HG03280 (cell line): ENCODE measurements around the gene COL25A1.
"Not testable (repeated sequence)": the region's sequence is repeated elsewhere in the genome, so short reads cannot be mapped to it uniquely, and the experiment has no call there.

Experiments
- ATAC-seq: cut with Tn5 transposase; IDR thresholded peaks from one replicate; pipeline ENCODE4 v1.9.1; 2021; ENCODE audit warnings: mild to moderate bottlenecking, moderate library complexity; ENCODE audit not compliant: unreplicated experiment

Gene COL25A1

GRCh38 chr4:109070677-109071076 lies 231.8 kb downstream of the COL25A1 start:
- not testable (repeated sequence) for ATAC-seq

DNA sequence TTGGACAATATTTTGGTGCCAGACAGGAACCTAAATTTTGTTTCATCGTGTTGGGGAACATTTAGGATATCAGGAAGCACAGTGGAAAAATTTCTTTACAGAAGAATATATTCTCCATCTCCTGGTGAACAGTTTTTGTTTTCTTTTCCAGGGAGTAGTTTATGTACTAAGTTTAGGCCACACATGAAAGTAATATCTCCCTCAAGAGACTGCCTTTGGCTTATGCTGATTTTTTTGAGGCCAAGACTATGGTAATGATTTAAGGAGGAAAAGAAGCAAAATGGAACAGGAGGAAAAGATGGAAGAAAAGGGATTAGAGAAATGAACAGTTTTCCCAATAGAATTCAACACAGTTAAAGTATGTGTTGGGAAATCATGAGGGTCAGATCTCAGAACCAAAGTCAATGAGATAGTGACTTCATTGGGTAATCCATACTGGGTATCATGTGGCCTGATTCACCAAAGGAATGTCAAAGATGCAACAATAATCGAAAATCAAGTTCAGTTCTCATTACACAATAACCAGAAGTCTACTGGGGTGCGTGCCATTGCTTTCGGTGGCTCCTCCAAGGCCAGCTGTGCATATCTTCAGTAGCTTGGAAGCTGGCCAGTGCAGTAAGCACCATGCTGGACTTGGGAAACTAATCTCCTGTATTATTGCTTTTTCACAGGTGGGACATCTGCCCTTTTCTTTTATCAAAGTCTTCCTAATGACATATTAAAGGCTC lies 234.8 kb downstream of the COL25A1 start:
- ATAC-seq, result no peak

DNA sequence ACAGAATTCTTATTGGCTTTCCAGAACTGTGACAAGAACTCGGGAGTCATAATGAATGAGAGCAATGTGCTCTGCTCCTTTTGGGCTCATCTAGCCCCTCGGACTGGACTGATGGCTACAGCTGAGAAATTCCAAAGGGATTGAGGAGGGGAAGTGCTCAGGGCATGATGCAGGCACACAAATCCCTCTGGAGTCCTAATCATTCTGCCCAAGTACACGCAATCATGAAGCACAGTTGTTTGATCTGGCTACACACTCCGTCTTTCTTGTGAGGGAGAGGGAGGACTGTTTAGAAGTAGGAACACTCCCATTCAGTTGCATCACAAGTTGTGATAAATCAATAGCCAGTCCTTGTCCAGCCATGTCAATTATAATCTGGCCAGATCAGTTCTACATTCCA lies 237.5 kb downstream of the COL25A1 start:
- no peak for ATAC-seq

GRCh38 chr4:109053257-109053656 lies 249.2 kb downstream of the COL25A1 start:
- no peak for ATAC-seq

DNA sequence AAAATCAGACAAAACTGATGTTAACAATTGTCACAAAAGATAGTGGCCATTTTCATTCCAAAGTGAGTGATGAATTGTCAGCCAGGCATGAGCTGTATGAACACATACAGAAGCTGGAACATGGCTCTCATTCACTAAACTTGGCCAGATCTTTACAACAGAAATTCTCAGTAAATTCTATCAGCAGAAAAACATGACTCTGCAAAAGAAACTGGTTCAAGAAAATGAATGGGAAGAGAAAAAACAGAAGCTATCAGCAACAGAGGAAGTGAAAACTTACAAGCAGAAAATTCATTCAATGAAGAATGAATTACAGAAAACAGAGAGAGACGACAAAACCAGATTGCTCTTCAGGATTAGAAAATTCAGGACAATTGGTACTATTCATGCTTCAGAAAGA lies 249.6 kb downstream of the COL25A1 start:
- ATAC-seq, result no peak

GRCh38 chr4:109051054-109051453 lies 251.4 kb downstream of the COL25A1 start:
- no peak for ATAC-seq

GRCh38 chr4:109049926-109050325 lies 252.5 kb downstream of the COL25A1 start:
- no peak for ATAC-seq

- no peak for ATAC-seq
These were observed 255.8 kb downstream of the COL25A1 start for GRCh38 chr4:109046471-109047201.

DNA sequence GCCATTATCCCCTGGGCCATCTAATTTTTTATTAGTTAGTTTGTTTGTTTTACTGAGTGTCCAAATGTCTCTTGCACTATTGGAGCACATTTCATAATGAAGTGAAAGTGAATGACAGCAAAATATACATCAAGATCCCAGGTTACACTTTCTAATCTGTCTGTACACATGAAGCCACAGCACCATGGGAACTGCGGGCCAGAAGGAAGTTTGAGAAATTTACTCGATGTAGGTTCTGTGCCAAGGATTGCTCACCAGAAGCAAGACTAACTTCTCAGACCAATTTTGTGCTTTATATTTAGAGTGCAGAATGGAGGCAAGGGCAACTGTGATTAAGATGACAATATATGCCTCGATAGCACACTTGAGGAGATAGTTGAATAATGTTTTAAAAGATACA lies 258.0 kb downstream of the COL25A1 start:
- ATAC-seq, result no peak

- ATAC-seq, result no peak
These were observed 259.2 kb downstream of the COL25A1 start for GRCh38 chr4:109043286-109043685.

DNA sequence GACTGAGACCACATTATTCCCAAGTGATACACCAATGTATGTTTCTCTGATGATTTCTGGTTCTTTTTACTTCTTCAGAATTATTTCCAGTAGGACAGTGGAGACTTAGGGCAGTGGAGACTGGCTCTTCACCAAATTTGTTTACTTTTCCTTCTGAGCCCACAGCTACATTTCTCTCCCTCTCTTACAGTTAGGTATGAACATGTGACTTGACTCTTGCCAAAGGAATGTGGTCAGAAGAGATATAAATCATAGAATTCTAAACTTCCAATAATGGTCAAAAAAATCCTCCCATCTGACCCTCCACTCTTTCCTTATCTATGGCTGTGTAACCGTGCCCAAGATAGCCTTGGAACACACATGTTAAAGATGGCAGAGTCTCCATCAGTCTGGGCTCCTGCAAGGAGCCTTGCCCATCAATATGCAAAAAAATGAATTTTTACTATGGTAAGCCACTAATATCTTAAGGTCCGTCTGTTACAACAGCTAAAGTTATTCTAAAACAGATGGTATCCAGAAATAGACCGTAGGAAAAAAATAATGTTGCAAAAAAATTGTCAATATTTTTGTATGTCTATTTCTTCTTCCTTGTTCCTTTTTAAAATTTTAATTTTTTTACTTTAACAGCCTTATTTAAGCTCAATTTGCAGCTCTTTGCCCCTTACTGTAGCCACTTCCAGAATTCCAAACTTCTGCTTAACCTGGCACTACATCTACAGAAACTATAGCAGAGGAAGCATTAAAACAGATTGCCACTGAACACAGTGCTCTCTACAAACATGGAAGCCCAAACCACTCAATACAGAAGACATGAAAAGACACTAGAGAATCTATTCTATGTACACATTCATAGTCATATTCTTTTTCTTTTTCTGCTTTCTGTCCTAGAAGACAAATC lies 260.7 kb downstream of the COL25A1 start:
- ATAC-seq, result no peak

DNA sequence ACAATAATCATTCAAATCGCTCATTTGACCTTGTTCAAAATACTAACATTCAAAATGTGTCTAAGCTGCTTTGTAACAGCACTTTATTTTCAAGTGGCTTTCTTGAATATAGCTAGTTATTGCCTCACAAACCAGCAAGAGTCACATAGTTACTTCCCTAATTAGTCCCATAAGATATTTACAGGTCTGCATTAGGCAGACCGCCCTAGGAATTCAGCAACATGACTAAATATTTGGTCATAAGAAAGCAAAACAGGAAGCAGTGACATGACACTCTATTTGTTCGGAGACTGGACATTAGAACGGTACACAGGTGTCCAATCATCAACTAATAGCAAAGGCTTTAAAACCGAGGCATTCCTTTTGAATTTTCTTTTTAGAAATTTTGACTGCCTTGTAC lies 262.0 kb downstream of the COL25A1 start:
- ATAC-seq, result no peak

DNA sequence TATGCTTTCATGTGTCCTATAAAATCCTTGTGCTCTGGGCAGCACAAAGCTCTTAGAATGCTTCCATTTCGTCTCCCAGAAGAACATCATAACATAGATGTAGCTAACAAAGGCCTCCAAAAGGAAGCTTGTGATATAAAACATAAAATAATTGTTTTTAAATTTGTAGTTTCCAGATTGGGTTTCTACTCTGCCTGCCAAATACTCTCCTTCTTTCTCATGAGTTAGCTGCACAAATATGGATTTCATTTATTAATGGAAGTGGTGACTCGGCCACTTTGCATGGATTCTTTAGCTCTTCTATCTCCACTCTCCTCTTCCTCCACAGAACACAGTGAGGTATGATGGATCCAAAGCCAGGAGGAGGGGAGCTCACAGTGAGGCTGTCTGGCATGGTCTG lies 265.4 kb downstream of the COL25A1 start:
- no peak for ATAC-seq

- ATAC-seq, result no peak
These were observed 268.5 kb downstream of the COL25A1 start for GRCh38 chr4:109033993-109034392.

- no peak for ATAC-seq
These were observed 269.8 kb downstream of the COL25A1 start for GRCh38 chr4:109032671-109033070.

GRCh38 chr4:109029987-109030386 lies 272.5 kb downstream of the COL25A1 start:
- ATAC-seq, result no peak

DNA sequence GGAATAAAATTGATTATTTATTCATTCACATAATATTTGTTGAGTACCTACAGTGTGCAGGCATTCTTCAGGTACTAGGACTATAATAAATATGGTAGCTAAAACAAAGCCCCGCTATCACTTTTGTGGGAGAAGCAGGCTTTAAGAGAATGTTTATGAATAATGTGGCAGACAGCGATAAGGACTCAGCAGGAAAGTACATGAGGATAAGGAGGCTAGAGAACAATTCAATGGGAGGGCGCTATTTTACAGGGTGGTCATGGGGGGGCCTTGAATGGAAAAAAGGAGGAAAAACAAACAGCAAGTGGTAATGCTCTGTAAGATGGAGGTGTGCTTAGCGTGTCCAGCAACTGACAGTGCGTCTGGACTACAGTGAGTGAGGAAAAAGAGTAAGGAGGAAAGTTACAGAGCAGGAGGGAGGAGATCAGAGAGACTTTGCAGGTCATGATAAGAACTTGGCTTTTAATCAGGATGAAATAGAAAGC lies 275.4 kb downstream of the COL25A1 start:
- ATAC-seq, result no peak

DNA sequence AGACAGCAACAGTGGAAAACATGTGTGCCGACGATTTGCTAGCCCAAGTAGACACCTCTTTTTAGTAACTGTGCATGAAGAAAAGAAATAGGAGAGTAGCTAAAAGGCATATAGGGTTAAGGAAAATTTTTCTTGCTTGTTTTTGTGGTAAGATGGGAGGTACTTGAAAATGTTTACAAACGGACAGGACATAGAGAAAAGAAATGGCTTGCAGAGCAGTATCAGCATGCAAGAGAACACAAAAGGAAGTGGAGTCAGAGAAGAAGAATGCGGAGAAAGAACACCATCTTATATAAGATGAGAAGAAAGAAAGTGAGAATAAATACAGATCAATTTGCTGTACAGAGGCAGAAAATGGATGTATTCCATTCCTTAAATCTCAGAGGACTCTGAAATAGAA lies 275.9 kb downstream of the COL25A1 start:
- ATAC-seq, result no peak

DNA sequence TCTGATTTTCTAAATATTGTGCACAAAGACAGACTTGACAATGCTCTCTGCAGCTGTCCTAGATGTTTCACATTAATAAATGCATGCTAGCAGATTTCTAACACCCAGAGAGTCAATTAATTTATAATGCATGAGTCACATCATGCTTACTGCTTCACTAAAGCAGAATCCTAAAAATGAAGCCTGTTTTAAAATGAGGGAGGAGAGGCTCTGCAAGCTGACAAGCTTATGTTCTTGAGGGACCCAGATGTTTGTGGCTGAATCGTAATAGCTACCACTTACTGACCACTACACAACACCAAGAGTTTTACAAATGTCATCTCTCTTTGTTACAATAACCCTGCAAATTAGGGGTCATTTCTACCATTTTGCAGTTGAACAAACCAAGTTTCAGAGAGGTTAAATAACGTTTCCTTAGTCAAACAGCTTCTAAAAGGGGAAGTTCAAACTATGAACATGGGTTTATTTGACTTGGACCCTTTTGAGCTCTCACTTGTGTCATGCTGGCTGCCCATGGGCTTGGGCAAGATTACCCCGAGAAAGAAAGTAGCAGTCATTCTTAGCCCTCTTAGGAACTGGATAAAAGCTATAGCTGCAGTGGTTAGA lies 276.9 kb downstream of the COL25A1 start:
- no peak for ATAC-seq

DNA sequence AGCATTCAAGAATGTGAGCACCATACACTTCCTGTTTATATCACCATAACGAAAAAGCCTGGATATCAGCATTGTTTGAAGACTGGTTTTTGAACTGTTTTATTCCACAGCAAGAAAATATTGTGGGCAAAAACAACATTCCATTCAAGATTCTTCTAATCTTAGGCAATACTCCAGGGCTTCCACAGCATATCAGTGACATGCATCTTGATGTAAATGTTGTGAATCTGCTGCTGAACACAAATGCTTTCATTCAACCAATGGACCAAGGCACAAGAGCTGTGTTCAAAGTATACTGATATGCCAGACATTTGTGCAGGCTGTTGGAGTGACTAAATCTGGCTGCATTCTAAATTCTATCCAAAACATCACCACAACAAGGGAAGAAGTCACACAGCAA lies 279.5 kb downstream of the COL25A1 start:
- no peak for ATAC-seq

DNA sequence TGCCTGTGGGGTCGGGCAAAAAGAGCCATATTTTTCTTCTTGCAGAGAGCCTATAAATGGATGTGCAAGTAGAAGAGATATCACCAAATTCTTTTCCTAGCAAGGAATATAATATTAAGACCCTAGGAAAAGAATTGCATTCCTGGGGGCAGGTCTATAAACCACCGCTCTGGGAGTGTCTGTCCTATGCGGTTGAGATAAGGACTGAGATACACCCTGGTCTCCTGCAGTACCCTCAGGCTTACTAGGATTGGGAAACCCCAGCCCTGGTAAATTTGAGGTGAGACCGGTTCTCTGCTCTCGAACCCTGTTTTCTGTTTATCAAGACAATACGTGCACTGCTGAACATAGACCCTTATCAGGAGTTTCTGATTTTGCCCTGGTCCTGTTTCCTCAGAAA lies 280.8 kb downstream of the COL25A1 start:
- ATAC-seq, result not testable (repeated sequence)
